Eye (tissue), 1 donor: Measurements from ENCODE around the gene TAF4.
"Not testable (repeated sequence)": the region's sequence is repeated elsewhere in the genome, so short reads cannot be mapped to it uniquely, and the experiment has no call there.

Experiments
- DNase-seq: peaks from one replicate; pipeline ENCODE4 v3.0.0-alpha.2; 2015

TAF4 gene

GRCh38 chr20:61997372-61997771 is 68.3 kb downstream of the TAF4 start:
- no peak for DNase-seq

GRCh38 chr20:61994546-61994945 is 71.1 kb downstream of the TAF4 start:
- no peak for DNase-seq

- DNase-seq, result no peak
Observed at GRCh38 chr20:61993058-61993457, 72.6 kb downstream of the TAF4 start.

GRCh38 chr20:61991476-61991875 is 74.2 kb downstream of the TAF4 start:
- peak; percentile 23 for DNase-seq

DNA sequence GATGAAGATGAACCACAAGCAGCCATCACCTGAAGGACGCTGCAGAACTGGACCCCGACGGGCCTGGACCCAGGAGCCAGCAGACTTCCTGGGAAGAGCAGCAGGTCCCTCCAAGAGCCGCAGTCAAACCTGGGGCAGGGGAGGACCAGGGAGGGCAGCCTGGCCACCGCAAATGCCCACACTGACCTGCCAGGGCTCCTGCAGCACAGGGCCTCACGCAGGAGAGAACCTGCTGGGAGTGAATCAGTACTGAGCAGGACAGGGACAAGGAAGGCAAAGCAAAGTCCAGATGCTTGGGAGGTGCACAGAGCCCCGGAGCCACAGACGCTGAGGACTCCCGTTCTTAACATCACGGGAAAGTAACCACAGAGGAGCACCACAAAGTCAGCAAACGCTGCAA is 75.2 kb downstream of the TAF4 start:
- no peak for DNase-seq

GRCh38 chr20:61989741-61990140 is 75.9 kb downstream of the TAF4 start:
- DNase-seq, result no peak

DNA sequence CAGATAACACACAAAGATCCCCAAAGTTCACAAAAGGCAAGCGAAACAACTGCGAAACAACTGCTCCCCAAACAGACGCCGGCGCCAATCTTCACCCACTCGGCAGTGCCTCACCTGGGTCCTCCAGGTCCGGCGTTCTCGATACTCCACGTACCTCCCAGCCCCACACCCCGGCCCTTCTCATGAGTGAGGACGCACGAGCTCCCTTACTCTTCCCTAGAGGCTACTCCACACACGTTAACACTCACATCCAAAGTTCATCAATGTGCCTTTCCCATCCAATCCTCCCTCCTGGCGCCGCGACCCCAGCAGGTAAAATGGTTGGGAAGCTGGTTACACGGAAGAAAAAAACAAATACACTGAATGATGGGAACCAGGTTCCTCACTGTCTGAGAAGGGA is 77.0 kb downstream of the TAF4 start:
- DNase-seq, result no peak

DNA sequence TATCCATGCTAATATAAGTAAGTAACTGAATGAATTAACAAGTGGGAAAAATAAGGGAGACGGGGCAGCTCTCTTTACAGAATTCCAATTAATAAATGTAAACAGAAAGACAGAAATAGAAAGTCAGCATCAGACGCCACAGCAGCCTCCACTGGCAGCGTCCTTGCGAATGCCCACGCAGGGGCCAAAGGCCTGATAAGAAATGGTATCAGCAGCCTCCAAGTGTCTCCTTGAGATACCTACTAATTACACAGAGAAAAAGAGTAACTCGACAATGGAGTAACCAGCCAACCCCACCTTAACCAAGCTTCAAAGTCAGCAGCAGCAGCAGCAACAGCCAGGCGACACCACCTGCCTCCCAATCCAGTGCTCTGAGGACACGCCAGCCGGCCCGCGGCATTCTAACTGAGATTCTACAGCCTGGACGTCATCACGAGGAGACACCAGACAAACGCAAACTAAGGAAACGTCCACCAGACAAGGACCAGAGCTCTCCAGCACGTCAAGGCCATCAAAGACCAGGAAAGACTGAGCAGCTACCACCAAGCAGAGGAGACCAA is 78.8 kb downstream of the TAF4 start:
- no peak for DNase-seq

DNA sequence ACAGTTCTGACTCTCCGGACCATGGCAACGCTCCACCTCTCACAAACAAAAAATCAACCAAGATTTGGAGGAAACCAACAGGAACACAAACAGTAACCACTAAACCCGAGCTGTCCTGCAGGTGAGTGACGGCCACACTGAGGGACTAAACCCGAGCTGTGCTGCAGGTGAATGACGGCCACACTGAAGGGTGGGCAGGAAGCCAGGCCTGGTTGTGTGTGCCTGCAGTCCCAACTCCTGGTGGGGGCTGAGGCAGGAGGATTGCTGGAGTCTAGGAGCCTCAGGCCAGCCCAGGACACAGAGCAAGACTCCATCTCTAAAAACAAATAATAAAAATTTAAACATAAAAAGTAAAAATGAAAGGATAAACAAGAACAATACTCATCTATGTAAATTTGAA is 80.6 kb downstream of the TAF4 start:
- no peak for DNase-seq

DNA sequence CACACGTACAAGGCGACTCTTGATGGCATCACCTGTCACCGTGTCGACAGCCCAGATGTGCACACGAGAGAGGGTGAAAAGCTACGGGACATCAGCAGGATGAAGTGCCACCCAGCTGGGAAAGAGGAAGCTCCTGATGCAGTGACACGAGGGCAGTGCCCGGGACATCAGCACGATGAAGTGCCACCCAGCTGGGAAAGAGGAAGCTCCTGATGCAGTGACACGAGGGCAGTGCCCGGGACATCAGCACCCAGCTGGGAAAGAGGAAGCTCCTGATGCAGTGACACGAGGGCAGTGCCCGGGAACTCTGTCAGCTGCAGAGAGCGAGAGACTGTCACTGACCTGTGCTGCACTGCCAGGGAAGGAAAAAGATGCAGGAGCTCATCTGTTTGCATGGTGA is 81.2 kb downstream of the TAF4 start:
- not testable (repeated sequence) for DNase-seq

DNA sequence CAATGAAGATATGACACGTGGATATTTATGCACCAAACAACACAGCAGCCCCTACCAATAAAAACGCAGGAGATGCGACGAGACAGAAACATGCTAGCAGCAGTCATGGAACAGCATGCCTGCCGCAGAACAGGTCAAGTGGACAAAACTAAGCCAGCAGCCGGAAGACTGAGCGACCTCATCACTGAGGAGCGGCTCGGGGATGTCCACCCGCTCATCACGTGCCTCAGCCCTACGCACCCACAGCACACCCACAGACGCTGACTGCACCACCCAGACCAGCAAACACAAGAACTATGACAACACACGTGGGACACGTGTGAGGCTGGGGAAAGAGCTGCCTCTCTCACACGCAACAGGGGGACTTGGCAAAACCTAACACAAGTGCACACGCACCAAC is 81.7 kb downstream of the TAF4 start:
- DNase-seq, result no peak

GRCh38 chr20:61982951-61983315 is 82.7 kb downstream of the TAF4 start:
- DNase-seq, result no peak

- DNase-seq, result no peak
Observed at GRCh38 chr20:61982191-61982950, 83.3 kb downstream of the TAF4 start.

GRCh38 chr20:61981691-61982090 is 84.0 kb downstream of the TAF4 start:
- DNase-seq, result not testable (repeated sequence)

DNA sequence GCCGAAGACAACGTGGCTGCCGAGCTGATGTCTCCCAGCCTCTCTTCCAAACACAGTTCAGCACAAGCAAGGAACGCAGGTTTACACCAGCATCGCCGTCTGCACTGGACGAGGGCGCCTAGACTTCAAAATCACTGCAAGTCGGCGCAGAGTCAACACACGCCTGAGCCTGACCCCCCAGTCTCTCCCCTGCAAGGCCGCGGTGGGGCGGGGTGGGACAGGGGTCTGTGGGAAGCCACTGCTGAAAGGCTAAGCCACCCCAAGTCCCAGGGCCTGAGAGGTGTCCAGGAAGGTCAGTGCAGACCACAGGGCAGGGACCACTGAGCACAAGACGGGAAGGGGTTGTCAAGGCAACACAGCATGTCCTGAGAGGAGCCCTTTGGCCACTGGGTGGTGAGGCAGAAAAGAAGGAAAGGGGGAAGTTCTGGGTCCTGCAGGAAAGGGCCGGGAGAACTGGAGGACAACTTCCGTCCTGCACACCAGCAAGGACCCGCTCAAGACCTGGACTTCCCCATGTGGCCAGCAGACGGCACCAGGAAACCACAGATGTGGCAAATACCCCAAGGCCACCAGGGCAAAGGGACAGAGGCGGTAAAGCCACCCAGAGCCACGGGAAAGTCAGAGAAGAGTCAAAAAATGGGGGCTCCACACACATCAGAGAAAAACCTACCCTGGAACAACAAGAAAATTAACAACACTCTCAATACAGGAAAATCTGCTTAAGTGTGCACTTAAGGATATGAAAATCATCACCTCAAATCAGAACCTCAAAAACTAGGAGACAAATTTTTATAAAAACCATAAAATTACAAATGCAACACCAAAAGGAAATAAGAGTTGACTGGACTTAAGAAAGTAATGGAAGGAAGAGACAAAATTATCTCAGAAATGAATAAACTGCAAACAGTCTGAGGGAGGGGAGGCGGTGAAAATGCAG is 84.8 kb downstream of the TAF4 start:
- DNase-seq, result peak; percentile 60

GRCh38 chr20:61979701-61980635 is 85.7 kb downstream of the TAF4 start:
- DNase-seq, result no peak

DNA sequence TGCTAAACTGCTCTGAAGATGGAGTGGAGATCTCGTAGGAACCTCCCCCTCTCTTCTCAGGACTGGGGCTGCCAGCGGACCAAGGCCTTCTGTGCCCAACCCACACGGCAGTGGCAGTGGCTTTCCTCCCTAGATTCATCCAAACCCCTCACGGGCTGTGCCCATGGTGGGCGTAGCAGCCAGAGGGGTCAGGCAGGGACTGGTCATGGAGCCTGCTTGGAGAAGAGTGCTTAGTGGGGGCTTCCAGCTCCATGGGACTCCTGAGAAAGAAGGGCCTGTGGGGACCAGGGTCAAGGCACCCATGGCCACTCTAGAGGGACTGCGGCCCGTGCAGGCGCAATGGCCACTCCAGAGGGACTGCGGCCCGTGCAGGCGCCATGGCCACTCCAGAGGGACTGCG is 86.6 kb downstream of the TAF4 start:
- DNase-seq, result no peak

DNA sequence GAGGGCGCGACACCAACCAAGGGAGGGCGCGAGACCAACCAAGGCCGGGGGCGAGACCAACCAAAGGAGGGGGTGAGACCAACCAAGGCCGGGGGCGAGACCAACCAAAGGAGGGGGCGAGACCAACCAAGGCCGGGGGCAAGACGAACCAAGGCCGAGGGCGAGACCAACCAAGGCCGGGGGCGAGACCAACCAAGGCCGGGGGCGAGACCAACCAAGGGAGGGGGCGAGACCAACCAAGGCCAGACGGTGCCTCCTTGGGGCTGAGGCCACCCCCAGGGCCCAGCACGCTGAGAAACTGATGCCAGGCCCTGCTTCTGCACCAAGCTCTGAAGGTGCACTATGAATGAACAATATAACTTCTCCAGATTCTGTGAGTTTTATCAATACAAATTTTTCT is 87.2 kb downstream of the TAF4 start:
- no peak for DNase-seq

DNA sequence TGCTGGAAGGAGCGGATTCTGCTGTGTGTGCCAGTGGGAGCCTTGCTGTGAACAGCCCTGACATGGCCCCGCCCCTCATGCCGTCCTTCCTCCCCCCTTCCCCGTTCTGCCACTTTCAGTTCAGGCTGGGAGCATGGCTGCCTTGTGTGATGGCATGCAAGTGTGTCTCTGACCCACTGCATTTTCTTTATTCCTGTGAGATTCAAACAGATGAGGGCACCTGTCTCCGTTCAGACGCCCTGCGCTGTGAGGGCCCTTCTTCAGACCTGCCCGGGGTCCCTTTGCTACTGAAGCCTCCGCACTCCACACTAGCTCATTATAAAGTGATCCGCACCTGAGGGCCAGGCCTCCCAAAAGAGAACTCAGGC is 88.3 kb downstream of the TAF4 start:
- no peak for DNase-seq

DNA sequence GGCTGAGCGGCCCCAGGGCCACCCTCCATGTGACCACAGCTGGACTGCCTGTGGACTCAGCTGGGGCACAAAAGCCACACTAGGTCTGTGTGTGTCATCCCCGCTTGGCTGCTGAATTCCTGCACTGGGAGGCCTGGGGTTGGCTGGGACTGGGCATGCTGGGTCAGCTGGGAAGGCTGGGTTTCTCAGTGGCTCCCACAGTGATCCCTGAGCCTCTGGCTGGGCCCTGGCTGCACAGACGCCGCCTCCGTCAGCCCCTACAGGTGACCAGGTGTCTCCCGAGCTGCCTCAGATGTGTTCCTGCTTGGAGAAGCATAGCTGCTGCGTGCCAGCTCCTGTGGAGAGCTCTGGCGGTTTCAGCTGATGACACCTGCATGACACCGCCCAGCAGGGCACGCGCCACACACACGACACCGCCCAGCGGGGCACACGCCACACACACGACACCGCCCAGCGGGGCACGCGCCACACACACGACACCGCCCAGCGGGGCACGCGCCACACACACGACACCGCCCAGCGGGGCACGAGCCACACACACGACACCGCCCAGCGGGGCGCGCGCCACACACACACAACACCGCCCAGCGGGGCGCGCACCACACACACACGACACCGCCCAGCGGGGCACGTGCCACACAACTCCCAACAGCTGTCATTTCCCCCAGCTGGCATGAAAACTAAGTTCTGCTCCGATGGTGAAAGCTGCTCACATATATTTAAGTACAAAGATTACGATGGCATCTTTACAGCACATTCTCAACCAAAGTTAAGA is 88.8 kb downstream of the TAF4 start:
- no peak for DNase-seq

- DNase-seq, result no peak
Observed at GRCh38 chr20:61976263-61976643, 89.4 kb downstream of the TAF4 start.
